ENCODE data around the gene CD226.

Gene CD226

DNA sequence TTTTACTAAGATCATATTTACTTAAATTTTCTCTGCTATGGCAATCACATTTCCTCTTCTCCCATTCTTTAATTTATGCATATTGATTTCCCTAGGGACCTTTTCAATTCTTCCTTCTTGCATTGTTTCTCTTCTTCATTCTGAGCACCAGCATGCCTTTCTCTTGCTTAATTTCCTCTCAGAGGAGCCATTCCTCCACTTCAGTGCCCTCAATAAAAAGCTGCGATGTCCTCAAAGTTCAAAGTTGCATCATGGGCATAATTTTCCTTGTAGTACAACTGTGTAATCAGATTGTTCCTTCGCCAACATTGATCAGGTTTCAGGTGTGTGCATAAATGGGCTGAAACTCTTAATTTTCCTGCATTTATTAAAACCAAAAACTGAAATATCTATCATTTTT is 21.8 kb upstream of the CD226 start:
- TF ChIP-seq, protein P1, sequence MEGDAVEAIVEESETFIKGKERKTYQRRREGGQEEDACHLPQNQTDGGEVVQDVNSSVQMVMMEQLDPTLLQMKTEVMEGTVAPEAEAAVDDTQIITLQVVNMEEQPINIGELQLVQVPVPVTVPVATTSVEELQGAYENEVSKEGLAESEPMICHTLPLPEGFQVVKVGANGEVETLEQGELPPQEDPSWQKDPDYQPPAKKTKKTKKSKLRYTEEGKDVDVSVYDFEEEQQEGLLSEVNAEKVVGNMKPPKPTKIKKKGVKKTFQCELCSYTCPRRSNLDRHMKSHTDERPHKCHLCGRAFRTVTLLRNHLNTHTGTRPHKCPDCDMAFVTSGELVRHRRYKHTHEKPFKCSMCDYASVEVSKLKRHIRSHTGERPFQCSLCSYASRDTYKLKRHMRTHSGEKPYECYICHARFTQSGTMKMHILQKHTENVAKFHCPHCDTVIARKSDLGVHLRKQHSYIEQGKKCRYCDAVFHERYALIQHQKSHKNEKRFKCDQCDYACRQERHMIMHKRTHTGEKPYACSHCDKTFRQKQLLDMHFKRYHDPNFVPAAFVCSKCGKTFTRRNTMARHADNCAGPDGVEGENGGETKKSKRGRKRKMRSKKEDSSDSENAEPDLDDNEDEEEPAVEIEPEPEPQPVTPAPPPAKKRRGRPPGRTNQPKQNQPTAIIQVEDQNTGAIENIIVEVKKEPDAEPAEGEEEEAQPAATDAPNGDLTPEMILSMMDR (IDR thresholded peaks at IDR 0.05; ENCODE audit: low read depth, low read length) = no peak
- DNase-seq (ENCODE audit: extremely low read depth, low read depth) = no peak

DNA sequence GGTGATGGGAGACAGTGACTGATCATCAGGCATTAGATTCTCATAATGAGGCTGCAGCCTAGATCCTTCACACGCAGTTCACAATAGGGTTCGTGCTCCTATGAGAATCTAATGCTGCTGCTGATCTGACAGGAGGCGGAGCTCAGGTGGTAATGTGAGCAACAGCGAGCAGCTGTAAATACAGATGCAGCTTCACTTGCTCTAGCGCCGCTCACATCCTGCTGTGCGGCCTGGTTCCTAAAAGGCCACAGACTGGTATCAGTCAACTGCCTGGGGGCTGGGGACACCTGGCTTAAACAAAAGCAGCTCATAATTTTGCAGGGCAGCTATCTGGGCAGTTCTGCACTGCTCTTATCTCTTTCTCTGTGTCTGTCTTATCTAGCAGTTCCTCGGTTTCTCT is 20.4 kb upstream of the CD226 start:
- TF ChIP-seq, protein P1 (IDR thresholded peaks at IDR 0.05; ENCODE audit: low read depth, low read length) = no peak
- no peak for DNase-seq (ENCODE audit: extremely low read depth, low read depth)

DNA sequence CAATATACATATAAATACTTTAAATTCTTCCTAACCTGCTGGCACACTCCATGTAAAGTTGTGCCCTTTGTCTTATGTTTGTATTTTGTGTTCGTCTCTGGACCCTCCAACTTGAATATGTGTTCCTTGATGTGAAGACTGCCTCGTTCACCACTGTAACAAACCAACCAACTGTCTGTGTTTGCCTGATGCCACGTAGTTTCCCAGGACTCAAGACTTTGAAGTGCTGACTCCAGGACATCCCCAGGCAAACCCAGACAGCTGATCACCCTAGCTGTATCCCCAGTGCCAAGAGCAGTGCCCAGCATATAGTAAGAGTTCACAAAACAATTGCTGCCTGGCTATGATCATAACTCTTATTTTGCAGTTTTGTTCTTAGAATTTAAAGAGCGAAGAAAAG is 15.5 kb upstream of the CD226 start:
- TF ChIP-seq, protein P1 (IDR thresholded peaks at IDR 0.05; ENCODE audit: low read depth, low read length) = no peak
- DNase-seq (ENCODE audit: extremely low read depth, low read depth) = no peak

DNA sequence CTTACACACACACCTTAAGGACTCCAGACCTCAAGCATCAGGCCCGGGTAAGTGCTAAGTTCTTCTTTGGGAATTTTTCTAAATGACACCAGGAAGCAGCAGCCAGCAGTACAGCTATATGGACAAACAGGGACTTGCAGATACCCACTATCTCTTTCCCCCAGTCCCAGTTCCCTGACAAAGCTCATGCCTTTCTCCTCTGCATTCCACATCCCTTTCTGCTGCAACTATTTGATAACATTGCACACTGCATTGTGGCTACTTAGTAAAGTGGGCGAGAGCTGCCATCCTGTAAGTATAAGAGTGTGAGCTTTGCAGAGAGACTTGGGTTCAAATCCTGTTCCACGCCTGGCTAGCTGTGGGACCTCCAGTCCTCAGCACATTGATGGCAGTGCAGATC is 14.0 kb upstream of the CD226 start:
- TF ChIP-seq, protein P1 (IDR thresholded peaks at IDR 0.05; ENCODE audit: low read depth, low read length) = no peak
- DNase-seq (ENCODE audit: extremely low read depth, low read depth) = no peak

DNA sequence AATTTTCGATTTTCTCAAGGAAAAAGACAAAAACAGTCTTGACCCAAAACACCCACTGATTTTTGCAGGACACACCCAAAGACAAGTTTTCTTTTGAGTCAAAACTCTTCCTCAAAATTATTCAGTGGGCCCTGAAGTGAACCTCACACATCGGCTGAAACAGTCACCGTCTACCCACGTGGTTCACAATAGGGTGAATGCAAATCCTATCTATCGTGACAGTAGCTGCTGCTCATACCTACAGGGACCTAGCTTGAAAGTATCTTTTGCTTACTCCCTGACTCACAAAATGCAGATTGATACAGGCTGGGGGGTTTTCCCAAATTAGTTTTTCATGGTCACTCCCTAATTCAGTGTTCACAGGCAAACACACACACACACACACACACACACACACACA is 10.7 kb upstream of the CD226 start:
- TF ChIP-seq, protein P1 (IDR thresholded peaks at IDR 0.05; ENCODE audit: low read depth, low read length) = no peak
- no peak for DNase-seq (ENCODE audit: extremely low read depth, low read depth)

DNA sequence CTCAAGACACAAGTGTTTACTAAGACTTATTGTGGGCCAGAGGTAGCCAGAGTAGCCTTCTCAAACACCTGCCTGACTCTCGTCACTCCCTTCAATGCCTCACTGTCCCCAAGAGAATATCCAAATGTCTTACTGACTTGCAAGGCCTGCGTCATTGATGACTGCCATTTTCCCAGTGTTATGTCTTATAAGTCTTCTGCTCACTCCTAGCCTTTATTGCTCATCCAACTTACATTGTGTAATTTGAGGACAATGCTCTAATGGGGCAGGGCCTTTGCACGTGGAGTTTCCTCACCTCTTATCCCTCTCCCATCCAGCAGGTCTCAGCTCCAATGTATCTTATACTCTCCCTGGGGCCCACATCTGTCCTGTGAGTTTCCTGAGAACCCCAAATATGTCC is 10.1 kb upstream of the CD226 start:
- no peak for DNase-seq (ENCODE audit: extremely low read depth, low read depth)
- TF ChIP-seq, protein P1 (IDR thresholded peaks at IDR 0.05; ENCODE audit: low read depth, low read length) = no peak

DNA sequence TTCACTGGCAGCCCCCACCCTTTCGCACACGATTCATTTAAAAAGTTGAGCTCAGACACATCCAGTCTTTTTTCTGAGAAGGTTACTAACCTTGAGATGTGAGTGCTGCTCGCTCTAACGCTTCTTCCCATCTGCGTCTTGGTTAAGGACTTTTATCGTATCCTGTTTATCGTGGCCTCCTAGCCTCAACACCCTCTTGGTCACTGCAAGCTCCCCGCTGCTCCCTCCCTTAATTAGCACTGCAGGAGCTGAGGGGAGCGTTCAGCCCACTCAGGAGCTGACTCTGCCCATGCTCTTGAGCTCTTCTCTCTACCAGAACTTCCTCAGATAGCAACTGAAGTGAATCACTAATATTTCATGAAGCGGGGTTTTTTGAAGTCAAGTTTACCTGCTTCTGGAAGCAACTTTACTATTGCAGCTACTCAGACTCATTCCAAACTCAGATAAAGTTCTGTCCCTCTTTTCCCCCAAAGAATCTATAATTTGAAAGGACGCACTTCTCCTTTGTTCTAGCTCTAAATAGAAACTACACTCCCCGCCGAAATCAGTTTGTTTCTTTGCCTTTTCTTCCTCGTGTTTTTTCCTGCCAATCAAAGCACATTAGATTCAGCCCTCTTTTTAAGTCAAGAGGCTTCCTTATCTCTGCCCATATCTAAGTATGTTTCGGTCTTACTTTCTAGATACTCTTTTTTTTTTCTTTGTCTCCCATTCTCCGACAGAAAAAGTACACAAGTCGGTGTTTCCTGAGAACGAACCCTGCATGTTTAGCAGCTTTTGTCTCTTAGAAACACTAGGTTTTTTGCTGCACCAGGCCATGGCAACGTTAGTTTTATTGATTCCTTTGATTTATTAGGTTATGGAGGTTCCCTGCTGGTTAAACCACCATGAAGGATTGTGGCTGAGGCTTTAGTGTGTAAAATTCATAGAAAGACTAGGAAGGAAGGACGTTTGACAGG is 9.3 kb upstream of the CD226 start:
- DNase-seq (ENCODE audit: extremely low read depth, low read depth) = no peak
- TF ChIP-seq, protein P1 (IDR thresholded peaks at IDR 0.05; ENCODE audit: low read depth, low read length) = no peak
